Fibroblast of skin of abdomen (primary cell): ENCODE data around the gene NME8.

ENCODE experiments used
- DNase-seq: peaks from one replicate; pipeline ENCODE4 v3.0.0-alpha.2; 2013

NME8 gene

GRCh38 chr7:37942934-37943610 is 94.7 kb downstream of the NME8 start:
- no peak for DNase-seq

DNA sequence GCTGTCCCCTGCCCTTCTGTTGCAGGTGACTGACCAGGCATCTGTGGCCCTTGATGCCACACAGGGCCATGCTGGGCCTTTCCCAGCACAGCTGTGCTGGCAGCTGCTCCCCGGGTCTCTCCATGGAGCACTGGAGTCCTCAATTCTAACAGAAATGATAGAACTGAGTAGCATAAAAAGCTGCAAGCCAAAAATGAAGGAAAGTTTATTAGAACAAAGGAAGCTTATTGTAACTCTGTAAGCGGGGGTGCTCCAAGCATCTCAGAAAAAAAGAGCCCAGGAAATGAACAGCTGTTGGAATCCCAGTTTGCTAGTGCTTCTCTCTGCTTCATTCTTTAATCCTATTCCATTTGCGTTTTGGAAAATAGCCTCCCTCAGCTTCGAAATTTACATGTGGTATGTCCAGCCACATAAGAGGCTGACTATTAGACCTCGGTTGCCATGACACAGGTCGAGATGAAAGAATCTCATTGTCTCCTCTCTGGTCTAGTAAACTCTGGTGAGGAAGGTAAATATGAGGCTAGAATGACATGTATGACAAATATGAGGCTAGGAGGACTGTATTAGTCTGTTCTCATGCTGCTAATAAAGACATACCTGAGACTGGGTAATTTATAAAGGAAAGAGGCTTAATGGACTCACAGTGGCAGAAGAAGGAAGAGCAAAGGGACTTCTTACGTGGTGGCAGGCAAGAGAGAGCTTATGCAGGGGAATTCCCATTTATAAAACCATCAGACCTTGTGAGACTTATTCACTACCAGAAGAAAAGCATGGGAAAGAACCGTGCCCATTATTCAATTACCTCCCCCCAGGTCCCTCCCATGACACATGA is 95.7 kb downstream of the NME8 start:
- no peak for DNase-seq

DNA sequence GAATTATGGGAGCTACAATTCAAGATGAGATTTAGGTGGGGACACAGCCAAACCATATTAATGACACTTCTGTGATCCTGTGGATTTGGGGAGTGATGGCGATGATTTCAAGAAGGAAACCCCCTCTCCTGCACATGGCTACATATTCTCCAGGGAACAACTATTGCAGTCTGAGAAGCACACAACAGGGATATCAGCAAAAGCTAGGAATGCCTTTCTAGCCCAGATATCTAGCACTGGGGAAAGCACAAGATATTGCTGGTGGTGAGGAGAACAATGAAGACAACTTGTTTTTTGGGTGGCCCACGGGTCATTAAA is 96.3 kb downstream of the NME8 start:
- no peak for DNase-seq

DNA sequence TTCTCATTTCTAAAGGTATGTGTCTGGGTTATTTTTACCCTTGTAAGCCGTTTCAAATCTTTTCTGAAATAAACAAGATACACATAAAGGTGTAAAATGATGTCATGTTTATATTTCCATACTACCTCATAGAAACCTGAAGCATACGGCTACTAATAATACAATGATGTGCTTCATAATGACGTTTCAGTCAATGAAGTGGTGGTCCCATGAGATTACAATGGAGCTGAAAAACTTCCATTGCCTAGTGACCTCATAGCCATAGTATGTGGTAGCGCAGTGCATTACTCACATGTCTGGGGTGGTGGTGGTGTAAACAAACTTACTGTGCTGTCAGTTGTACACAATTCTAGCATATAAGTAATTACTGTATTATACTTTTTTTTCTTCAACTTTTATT is 96.9 kb downstream of the NME8 start:
- peak; percentile 33 for DNase-seq

DNA sequence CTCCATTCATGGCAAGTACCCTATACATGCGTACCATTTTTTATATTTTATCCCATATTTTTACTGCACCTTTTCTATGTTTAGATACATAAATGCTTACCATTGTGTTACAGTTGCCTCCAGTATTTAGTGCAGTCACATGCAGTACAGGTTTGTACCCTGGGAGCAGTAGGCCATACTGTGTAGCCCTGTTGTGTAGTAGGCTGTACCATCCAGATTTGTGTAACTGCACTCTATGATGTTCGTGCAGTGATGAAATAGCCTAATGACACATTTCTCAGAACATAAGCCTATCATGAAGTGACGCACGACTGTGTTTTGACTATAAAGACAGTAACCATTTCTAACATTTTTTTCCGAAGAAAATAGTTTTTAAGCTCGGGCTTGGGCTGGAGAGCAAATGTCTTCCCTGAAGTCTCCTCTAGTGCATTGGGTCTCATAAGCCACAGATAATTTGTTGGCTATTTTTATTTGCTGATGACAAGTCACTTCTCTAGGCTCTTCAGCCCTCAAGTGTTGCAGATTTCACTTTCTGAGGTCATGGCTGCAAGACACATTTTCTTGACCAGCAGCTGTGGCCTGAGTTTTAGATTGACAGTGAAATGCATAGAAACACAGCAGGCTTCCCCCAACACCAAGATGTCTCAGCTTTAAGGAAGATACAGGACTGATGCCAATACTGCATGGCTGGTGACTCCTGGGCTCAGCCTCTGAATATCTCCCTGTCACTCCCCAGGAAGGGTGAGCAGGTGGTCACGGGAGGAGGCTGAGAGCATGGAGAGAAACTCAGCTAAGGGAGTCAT is 98.9 kb downstream of the NME8 start:
- DNase-seq: no peak

- DNase-seq: no peak
These were observed 99.5 kb downstream of the NME8 start for GRCh38 chr7:37947941-37948210.
